ENCODE measurements around the gene RNF11.

DNA sequence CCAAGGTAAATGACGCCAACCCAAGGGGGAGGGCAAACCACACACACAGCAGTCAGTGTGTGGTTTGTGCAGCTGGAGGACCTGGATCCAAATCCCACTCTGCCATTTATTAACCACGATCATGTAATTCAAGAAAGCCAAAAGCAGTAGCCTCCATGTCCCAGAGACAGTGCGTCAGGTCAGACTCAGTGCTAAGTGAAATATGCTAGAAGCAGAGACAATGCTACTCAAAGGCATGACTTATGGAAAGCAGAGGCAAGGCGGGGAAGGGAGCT is 80.7 kb downstream of the RNF11 start:
- TF ChIP-seq, protein P1, sequence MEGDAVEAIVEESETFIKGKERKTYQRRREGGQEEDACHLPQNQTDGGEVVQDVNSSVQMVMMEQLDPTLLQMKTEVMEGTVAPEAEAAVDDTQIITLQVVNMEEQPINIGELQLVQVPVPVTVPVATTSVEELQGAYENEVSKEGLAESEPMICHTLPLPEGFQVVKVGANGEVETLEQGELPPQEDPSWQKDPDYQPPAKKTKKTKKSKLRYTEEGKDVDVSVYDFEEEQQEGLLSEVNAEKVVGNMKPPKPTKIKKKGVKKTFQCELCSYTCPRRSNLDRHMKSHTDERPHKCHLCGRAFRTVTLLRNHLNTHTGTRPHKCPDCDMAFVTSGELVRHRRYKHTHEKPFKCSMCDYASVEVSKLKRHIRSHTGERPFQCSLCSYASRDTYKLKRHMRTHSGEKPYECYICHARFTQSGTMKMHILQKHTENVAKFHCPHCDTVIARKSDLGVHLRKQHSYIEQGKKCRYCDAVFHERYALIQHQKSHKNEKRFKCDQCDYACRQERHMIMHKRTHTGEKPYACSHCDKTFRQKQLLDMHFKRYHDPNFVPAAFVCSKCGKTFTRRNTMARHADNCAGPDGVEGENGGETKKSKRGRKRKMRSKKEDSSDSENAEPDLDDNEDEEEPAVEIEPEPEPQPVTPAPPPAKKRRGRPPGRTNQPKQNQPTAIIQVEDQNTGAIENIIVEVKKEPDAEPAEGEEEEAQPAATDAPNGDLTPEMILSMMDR (IDR thresholded peaks at IDR 0.05), result no peak
- TF ChIP-seq EHMT2 (IDR thresholded peaks at IDR 0.05; ENCODE audit: low read depth) (no peak), RAD21 (conservative IDR thresholded peaks at IDR 0.05 in 1 of 2, IDR thresholded peaks at IDR 0.05 in 1 of 2) (no peak), ZSCAN20 (CRISPR knock-in tag; IDR thresholded peaks at IDR 0.05) (no peak), EP300 (IDR thresholded peaks at IDR 0.05) (no peak), GATA3 (IDR thresholded peaks at IDR 0.05; ENCODE audit: borderline replicate concordance) (no peak), POLR2A (IDR thresholded peaks at IDR 0.05; ENCODE audit: low read length) (no peak)
- TF ChIP-seq, protein P2, sequence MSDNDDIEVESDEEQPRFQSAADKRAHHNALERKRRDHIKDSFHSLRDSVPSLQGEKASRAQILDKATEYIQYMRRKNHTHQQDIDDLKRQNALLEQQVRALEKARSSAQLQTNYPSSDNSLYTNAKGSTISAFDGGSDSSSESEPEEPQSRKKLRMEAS (IDR thresholded peaks at IDR 0.05), result no peak
